ENCODE data around the gene ZBTB8A. TPM values are rescaled to one million over a fixed set of nuclear protein-coding genes. Genes with fewer than 3 reads are reported as not detected.

The ZBTB8A gene
- under 1 TPM in 1 of 2 experiments, not detected in 1; 0.06 TPM for total RNA-seq

- no peak within 1 kb of the TSS for H3K27ac Mint-ChIP-seq
- peak; percentile 41 for DNase-seq
- peaks cover 81% of the 10 kb centered on the region for H3K27me3 Mint-ChIP-seq
- peaks cover 10% of the 10 kb centered on the region for H3K4me1 Mint-ChIP-seq
- POLR2A ChIA-PET = interaction anchor here (0.5 kb wide), 1 partner anchor 302 kb away, joined by 4 read pairs; no protein-coding TSS in a partner anchor
- H3K36me3 Mint-ChIP-seq = peaks cover 1% of the 10 kb centered on the region
- H3K4me3 Mint-ChIP-seq = peak within 1 kb of the TSS; percentile 78
- ATAC-seq (ENCODE audit: low read depth) = no peak
- no peaks in the 10 kb centered on the region for H3K9me3 Mint-ChIP-seq
Observed at GRCh38 chr1:32538887-32539583, at the start of gene ZBTB8A. Gene ZBTB8A, plus strand, starts transcription at chr1:32539427. Its CDS starts 53,505 bp downstream, at chr1:32592932.

GRCh38 chr1:32489774-32490454 lies 49.3 kb upstream of the ZBTB8A start:
- Mint-ChIP-seq H3K9me3 (no peaks in the 10 kb centered on the region), H3K27me3 (peaks cover 17% of the 10 kb centered on the region), H3K27ac (no peak overlapping the region), H3K36me3 (no peaks in the 10 kb centered on the region), H3K4me1 (no peaks in the 10 kb centered on the region), H3K4me3 (no peak overlapping the region)
- ATAC-seq (ENCODE audit: low read depth) (no peak), DNase-seq (no peak)
- POLR2A ChIA-PET = no interaction called here

- DNase-seq = no peak
- Mint-ChIP-seq H3K36me3 (no peaks in the 10 kb centered on the region), H3K27ac (no peak overlapping the region), H3K27me3 (peaks cover 22% of the 10 kb centered on the region), H3K9me3 (no peaks in the 10 kb centered on the region), H3K4me1 (no peaks in the 10 kb centered on the region), H3K4me3 (no peak overlapping the region)
- POLR2A ChIA-PET = no interaction called here
- ATAC-seq (ENCODE audit: low read depth) = no peak
Observed at GRCh38 chr1:32491386-32491785, 47.8 kb upstream of the ZBTB8A start.

GRCh38 chr1:32494196-32494595 lies 45.0 kb upstream of the ZBTB8A start:
- Mint-ChIP-seq H3K9me3 (no peaks in the 10 kb centered on the region), H3K4me3 (no peak overlapping the region), H3K36me3 (no peaks in the 10 kb centered on the region), H3K27ac (no peak overlapping the region), H3K27me3 (peaks cover 21% of the 10 kb centered on the region), H3K4me1 (no peaks in the 10 kb centered on the region)
- POLR2A ChIA-PET = interaction anchor here (0.7 kb wide), 1 partner anchor 24 kb away, joined by 3 read pairs; no protein-coding TSS in a partner anchor
- ATAC-seq (ENCODE audit: low read depth) (no peak), DNase-seq (no peak)

- H3K4me1 Mint-ChIP-seq = peaks cover under 1% of the 10 kb centered on the region
- H3K27me3 Mint-ChIP-seq = peaks cover 26% of the 10 kb centered on the region
- H3K4me3 Mint-ChIP-seq = no peak overlapping the region
- H3K9me3 Mint-ChIP-seq = no peaks in the 10 kb centered on the region
- DNase-seq (no peak), ATAC-seq (ENCODE audit: low read depth) (no peak)
- POLR2A ChIA-PET = no interaction called here
- H3K36me3 Mint-ChIP-seq = no peaks in the 10 kb centered on the region
- H3K27ac Mint-ChIP-seq = no peak overlapping the region
Observed at GRCh38 chr1:32494711-32495337, 44.4 kb upstream of the ZBTB8A start.

- H3K27me3 Mint-ChIP-seq = peaks cover 32% of the 10 kb centered on the region
- H3K4me3 Mint-ChIP-seq = no peak overlapping the region
- H3K4me1 Mint-ChIP-seq = peaks cover 4% of the 10 kb centered on the region
- DNase-seq (no peak), ATAC-seq (ENCODE audit: low read depth) (no peak)
- H3K9me3 Mint-ChIP-seq = no peaks in the 10 kb centered on the region
- no peak overlapping the region for H3K27ac Mint-ChIP-seq
- POLR2A ChIA-PET = interaction anchor here (0.6 kb wide), 1 partner anchor 109 kb away, joined by 5 read pairs; no protein-coding TSS in a partner anchor
- H3K36me3 Mint-ChIP-seq = no peaks in the 10 kb centered on the region
Observed at GRCh38 chr1:32496127-32496526, 43.1 kb upstream of the ZBTB8A start.

- POLR2A ChIA-PET = no interaction called here
- ATAC-seq (ENCODE audit: low read depth) (no peak), DNase-seq (no peak)
- peaks cover 4% of the 10 kb centered on the region for H3K4me1 Mint-ChIP-seq
- H3K27ac Mint-ChIP-seq = no peak overlapping the region
- no peak overlapping the region for H3K4me3 Mint-ChIP-seq
- H3K36me3 Mint-ChIP-seq = no peaks in the 10 kb centered on the region
- no peaks in the 10 kb centered on the region for H3K9me3 Mint-ChIP-seq
- H3K27me3 Mint-ChIP-seq = peaks cover 47% of the 10 kb centered on the region
Observed at GRCh38 chr1:32498751-32499150, 40.5 kb upstream of the ZBTB8A start.

GRCh38 chr1:32500387-32501209 lies 38.6 kb upstream of the ZBTB8A start:
- H3K4me3 Mint-ChIP-seq = peak overlapping the region; percentile 83
- DNase-seq (peak; percentile 54), ATAC-seq (ENCODE audit: low read depth) (peak; percentile 66)
- no peaks in the 10 kb centered on the region for H3K36me3 Mint-ChIP-seq
- POLR2A ChIA-PET = no interaction called here
- H3K27me3 Mint-ChIP-seq = peaks cover 51% of the 10 kb centered on the region
- peaks cover 4% of the 10 kb centered on the region for H3K4me1 Mint-ChIP-seq
- H3K27ac Mint-ChIP-seq = no peak overlapping the region
- no peaks in the 10 kb centered on the region for H3K9me3 Mint-ChIP-seq

- H3K36me3 Mint-ChIP-seq = no peaks in the 10 kb centered on the region
- peak overlapping the region; percentile 26 for H3K4me3 Mint-ChIP-seq
- no peak overlapping the region for H3K27ac Mint-ChIP-seq
- H3K9me3 Mint-ChIP-seq = no peaks in the 10 kb centered on the region
- ATAC-seq (ENCODE audit: low read depth) = no peak
- H3K27me3 Mint-ChIP-seq = peaks cover 43% of the 10 kb centered on the region
- POLR2A ChIA-PET = interaction anchor here (0.7 kb wide), 1 partner anchor 299 kb away, joined by 3 read pairs; no protein-coding TSS in a partner anchor
- peaks cover 4% of the 10 kb centered on the region for H3K4me1 Mint-ChIP-seq
- no peak for DNase-seq
Observed at GRCh38 chr1:32501865-32502264, 37.4 kb upstream of the ZBTB8A start.

- Mint-ChIP-seq H3K4me1 (peaks cover 4% of the 10 kb centered on the region), H3K27ac (no peak overlapping the region), H3K27me3 (peaks cover 50% of the 10 kb centered on the region)
Observed at GRCh38 chr1:32503153-32503552, 36.1 kb upstream of the ZBTB8A start.

GRCh38 chr1:32507021-32507420 lies 32.2 kb upstream of the ZBTB8A start:
- Mint-ChIP-seq H3K4me1 (no peaks in the 10 kb centered on the region), H3K36me3 (no peaks in the 10 kb centered on the region), H3K9me3 (no peaks in the 10 kb centered on the region), H3K4me3 (no peak overlapping the region), H3K27ac (no peak overlapping the region), H3K27me3 (peaks cover 24% of the 10 kb centered on the region)
- ATAC-seq (ENCODE audit: low read depth) (no peak), DNase-seq (no peak)
- POLR2A ChIA-PET = no interaction called here

More at GRCh38 chr1:32503153-32503552, 36.1 kb upstream of the ZBTB8A start:
- Mint-ChIP-seq H3K36me3 (no peaks in the 10 kb centered on the region), H3K9me3 (no peaks in the 10 kb centered on the region), H3K4me3 (no peak overlapping the region)
- DNase-seq (no peak), ATAC-seq (ENCODE audit: low read depth) (no peak)
- POLR2A ChIA-PET = no interaction called here

GRCh38 chr1:32508761-32509160 lies 30.5 kb upstream of the ZBTB8A start:
- no peak overlapping the region for H3K4me3 Mint-ChIP-seq
- H3K27me3 Mint-ChIP-seq = peaks cover 23% of the 10 kb centered on the region
- POLR2A ChIA-PET = no interaction called here
- no peak overlapping the region for H3K27ac Mint-ChIP-seq
- H3K4me1 Mint-ChIP-seq = no peaks in the 10 kb centered on the region
- no peak for ATAC-seq (ENCODE audit: low read depth)
- no peaks in the 10 kb centered on the region for H3K9me3 Mint-ChIP-seq
- H3K36me3 Mint-ChIP-seq = no peaks in the 10 kb centered on the region
- no peak for DNase-seq

GRCh38 chr1:32509939-32510338 lies 29.3 kb upstream of the ZBTB8A start:
- ATAC-seq (ENCODE audit: low read depth) (no peak), DNase-seq (no peak)
- Mint-ChIP-seq H3K4me3 (no peak overlapping the region), H3K4me1 (no peaks in the 10 kb centered on the region), H3K36me3 (no peaks in the 10 kb centered on the region), H3K9me3 (no peaks in the 10 kb centered on the region), H3K27ac (no peak overlapping the region), H3K27me3 (peaks cover 20% of the 10 kb centered on the region)
- POLR2A ChIA-PET = no interaction called here

Measured in activated naive CD8-positive, alpha-beta T cell treated with anti-CD3 and anti-CD28 coated beads, Interleukin-2, amount 10 ng/mL, durations not matched to agents 7 days and 5 days (primary cell).